AG09309 (cell line): ENCODE data around the gene YES1.
"Not testable (repeated sequence)": the region's sequence is repeated elsewhere in the genome, so short reads cannot be mapped to it uniquely, and the experiment has no call there.

ENCODE experiments used
- DNase-seq: peaks from one replicate; pipeline ENCODE4 v3.0.0-alpha.2; 2010; ENCODE audit warnings: low read depth
- H3K4me3 ChIP-seq: 2 replicates; pipeline ENCODE4 v1.5.1; 2011; ENCODE audit warnings: mild to moderate bottlenecking, low read depth, low read length, moderate library complexity; ENCODE audit not compliant: control insufficient read depth
- TF ChIP-seq, protein P1 (sequence below): IDR thresholded peaks from 2 replicates; pipeline ENCODE4 v1.5.1; 2011; ENCODE audit warnings: mild to moderate bottlenecking, low read depth, low read length, inconsistent platforms; ENCODE audit not compliant: insufficient read depth, control insufficient read depth; ENCODE audit errors: missing control alignments

The YES1 gene

DNA sequence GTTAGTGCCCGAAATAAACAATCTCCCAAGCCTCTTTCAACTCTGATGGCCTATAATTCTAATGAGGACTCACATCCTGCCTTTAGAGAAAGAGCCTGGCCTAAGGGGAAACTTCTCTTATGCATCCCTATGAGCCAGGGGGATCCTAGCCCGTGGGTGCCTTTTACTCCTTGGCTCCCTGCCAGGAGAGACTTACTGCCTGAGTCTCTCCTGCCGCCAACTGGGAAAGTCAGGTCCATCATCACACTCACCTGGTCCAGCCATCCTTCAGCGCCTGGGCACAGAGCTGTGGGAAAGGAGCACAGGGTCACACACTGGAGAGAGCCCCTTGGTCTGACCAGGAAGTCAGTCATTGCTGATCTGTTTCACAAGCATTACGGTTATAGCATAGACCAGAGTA lies 123.7 kb downstream of the YES1 start:
- no peak for DNase-seq
- H3K4me3 ChIP-seq, result no peak overlapping the region
- TF ChIP-seq, protein P1, sequence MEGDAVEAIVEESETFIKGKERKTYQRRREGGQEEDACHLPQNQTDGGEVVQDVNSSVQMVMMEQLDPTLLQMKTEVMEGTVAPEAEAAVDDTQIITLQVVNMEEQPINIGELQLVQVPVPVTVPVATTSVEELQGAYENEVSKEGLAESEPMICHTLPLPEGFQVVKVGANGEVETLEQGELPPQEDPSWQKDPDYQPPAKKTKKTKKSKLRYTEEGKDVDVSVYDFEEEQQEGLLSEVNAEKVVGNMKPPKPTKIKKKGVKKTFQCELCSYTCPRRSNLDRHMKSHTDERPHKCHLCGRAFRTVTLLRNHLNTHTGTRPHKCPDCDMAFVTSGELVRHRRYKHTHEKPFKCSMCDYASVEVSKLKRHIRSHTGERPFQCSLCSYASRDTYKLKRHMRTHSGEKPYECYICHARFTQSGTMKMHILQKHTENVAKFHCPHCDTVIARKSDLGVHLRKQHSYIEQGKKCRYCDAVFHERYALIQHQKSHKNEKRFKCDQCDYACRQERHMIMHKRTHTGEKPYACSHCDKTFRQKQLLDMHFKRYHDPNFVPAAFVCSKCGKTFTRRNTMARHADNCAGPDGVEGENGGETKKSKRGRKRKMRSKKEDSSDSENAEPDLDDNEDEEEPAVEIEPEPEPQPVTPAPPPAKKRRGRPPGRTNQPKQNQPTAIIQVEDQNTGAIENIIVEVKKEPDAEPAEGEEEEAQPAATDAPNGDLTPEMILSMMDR, result no peak

DNA sequence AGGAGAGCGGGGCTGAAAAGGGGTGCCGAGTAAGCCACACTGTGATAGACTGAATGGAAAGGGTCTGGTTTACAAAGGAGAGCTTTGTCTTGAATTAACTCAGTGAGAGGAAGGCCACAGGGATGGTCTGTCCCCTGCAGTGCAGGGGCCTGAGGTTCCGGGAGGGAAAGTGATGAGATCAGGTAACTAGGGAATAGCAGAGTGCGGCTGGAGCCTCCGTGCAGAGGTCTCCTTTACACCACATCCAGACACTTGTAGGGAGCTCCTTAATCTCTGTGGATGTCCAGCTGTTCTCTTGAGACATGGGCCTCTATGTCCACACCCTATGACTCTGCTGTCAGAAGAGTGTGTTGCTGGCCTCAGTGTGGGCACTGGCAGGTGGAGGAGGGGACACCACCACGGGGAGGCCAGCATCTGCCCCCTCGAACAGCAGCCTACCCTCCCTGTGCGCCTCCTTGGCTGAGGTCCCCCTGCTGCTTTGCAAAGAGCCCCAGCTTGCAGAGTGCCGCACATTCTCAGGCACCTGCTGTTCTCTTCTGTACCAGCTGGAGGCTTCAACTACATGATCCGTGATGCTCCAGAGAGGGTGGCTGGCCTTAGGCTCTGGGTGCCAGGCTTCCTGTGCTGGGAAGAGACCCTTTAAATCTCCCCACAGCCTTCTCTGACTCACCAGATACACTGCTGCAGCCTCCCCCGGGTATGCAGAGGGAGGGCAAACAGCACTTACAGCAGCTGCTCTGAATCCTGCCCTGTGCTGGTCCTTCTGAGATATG lies 125.5 kb downstream of the YES1 start:
- DNase-seq, result no peak
- TF ChIP-seq, protein P1, result no peak
- H3K4me3 ChIP-seq, result no peak overlapping the region

DNA sequence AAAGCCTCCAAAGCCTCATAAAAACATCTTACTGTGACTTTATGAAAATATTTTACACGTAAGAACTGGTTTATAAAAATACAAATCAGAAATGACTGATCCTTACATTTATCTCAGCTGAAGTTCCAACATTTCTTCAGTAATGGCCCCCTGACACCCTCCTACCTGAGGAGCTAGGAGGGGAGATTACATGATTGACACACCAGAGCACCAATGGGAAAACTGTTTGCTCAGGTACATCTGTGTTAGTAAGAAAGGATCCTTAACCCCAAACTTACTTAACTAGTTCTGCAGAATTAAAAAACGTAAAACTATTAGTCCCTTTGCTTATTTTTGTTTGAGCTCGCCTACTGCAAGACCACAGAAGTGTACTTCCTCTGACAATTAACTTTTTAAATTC lies 126.6 kb downstream of the YES1 start:
- TF ChIP-seq, protein P1, result no peak
- no peak overlapping the region for H3K4me3 ChIP-seq
- no peak for DNase-seq

GRCh38 chr18:683531-683930 lies 128.5 kb downstream of the YES1 start:
- TF ChIP-seq, protein P1, result no peak
- no peak for DNase-seq

GRCh38 chr18:682833-683232 lies 129.2 kb downstream of the YES1 start:
- TF ChIP-seq, protein P1, result no peak
- no peak overlapping the region for H3K4me3 ChIP-seq
- no peak for DNase-seq

More at GRCh38 chr18:683531-683930, 128.5 kb downstream of the YES1 start:
- H3K4me3 ChIP-seq, result no peak overlapping the region

DNA sequence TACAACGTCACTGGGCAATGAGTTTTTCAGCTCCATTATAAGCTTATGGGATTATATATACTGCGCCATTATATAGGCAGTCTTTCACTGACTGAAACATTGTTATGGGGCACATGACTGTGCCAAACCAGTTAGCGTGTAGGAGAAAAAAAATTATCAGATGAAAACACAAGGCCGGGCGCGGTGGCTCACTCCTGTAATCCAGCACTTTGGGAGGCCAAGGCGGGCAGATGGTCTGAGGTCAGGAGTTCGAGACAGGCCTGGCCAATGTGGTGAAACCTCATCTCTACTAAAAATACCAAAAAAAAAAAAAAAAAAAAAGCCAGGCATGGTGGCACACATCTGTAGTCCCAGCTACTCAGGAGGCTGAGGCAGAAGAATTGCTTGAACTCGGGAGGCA lies 129.6 kb downstream of the YES1 start:
- not testable (repeated sequence) for H3K4me3 ChIP-seq, DNase-seq

GRCh38 chr18:681985-682384 lies 130.1 kb downstream of the YES1 start:
- no peak overlapping the region for H3K4me3 ChIP-seq
- DNase-seq, result no peak
- TF ChIP-seq, protein P1, result no peak
